ENCODE results near the gene WSCD2. TPM values are rescaled to one million over a fixed set of nuclear protein-coding genes. Genes with fewer than 3 reads are reported as not detected.

The WSCD2 gene
- total RNA-seq, 1 experiment from 2014 or later, result not detected

DNA sequence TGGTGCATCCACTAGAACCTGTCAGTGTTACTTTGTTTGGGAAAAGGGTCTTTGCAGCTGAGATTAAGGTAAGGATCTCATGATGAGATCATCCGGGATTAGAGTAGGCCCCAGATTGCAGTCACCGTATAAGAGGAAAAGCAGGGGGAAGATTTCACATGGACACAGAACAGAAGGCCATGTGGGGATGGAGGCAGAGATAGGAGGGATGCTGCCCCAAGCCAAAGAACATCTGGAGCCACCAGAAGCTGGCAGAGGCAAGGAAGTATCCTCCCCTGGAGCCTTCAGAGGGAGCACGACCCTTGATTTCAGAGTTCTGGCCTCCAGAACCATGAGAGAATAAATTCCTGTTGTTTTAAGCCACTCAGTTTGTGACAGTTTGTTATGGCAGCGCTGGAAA is 170.4 kb downstream of the WSCD2 start:
- DNase-seq (ENCODE audit: low read depth), result no peak

Other genes starting within 250 kb of the WSCD2 start
- 0.05 TPM in 1 of 2 replicates, not detected in the other for gene CMKLR1, start 210.0 kb downstream of the WSCD2 start, total RNA-seq (2014; rRNA removed; shearing (Covaris generic))